OCI-M1 (cell line): Measurements from ENCODE around the gene PTPRC.
A peak's percentile ranks its signal among the peaks of the same experiment; 100 is the strongest.

Source experiments
- DNase-seq: peaks from one replicate; lab custom pipeline; 2025; lab: John Stamatoyannopoulos, UW

PTPRC gene

GRCh38 chr1:198761859-198762616 is 123.2 kb downstream of the PTPRC start:
- no peak for DNase-seq

- DNase-seq = peak; percentile 25
Measured at GRCh38 chr1:198763298-198763714, 124.5 kb downstream of the PTPRC start.

GRCh38 chr1:198764748-198765147 is 125.9 kb downstream of the PTPRC start:
- DNase-seq = no peak

GRCh38 chr1:198765416-198765815 is 126.6 kb downstream of the PTPRC start:
- DNase-seq = no peak

- DNase-seq = peak; percentile 82
Measured at GRCh38 chr1:198771563-198772153, 132.8 kb downstream of the PTPRC start.

- DNase-seq = peak; percentile 54
Measured at GRCh38 chr1:198772626-198773025, 133.8 kb downstream of the PTPRC start.

GRCh38 chr1:198773030-198773429 is 134.2 kb downstream of the PTPRC start:
- no peak for DNase-seq

- DNase-seq = no peak
Measured at GRCh38 chr1:198773523-198773922, 134.7 kb downstream of the PTPRC start.

- no peak for DNase-seq
Measured at GRCh38 chr1:198774421-198774820, 135.6 kb downstream of the PTPRC start.

- no peak for DNase-seq
Measured at GRCh38 chr1:198775606-198776005, 136.8 kb downstream of the PTPRC start.

- DNase-seq = peak; percentile 56
Measured at GRCh38 chr1:198776602-198777029, 137.8 kb downstream of the PTPRC start.

- no peak for DNase-seq
Measured at GRCh38 chr1:198778049-198778448, 139.2 kb downstream of the PTPRC start.

GRCh38 chr1:198780376-198780775 is 141.5 kb downstream of the PTPRC start:
- no peak for DNase-seq

- DNase-seq = peak; percentile 54
Measured at GRCh38 chr1:198788561-198789064, 149.8 kb downstream of the PTPRC start.

GRCh38 chr1:198793714-198794113 is 154.9 kb downstream of the PTPRC start:
- no peak for DNase-seq

- peak; percentile 17 for DNase-seq
Measured at GRCh38 chr1:198794498-198794897, 155.7 kb downstream of the PTPRC start.

- DNase-seq = no peak
Measured at GRCh38 chr1:198797656-198798055, 158.8 kb downstream of the PTPRC start.

GRCh38 chr1:198798923-198799386 is 160.1 kb downstream of the PTPRC start:
- no peak for DNase-seq

- no peak for DNase-seq
Measured at GRCh38 chr1:198805498-198806151, 166.8 kb downstream of the PTPRC start.

GRCh38 chr1:198806861-198807260 is 168.0 kb downstream of the PTPRC start:
- no peak for DNase-seq
